Activated CD4-positive, alpha-beta T cell treated with anti-CD3 and anti-CD28 coated beads, Interleukin-2, amount 10 ng/mL, durations not matched to agents 7 days and 5 days (primary cell): ENCODE data around the gene CMTM2. TPM values are rescaled to one million over a fixed set of nuclear protein-coding genes. Genes with fewer than 3 reads are reported as not detected.
"Not testable (repeated sequence)": the region's sequence is repeated elsewhere in the genome, so short reads cannot be mapped to it uniquely, and the experiment has no call there.

Source experiments
- CTCF ChIA-PET: fragments of 350-600 bp; sonication (Branson Sonifier 250); formaldehyde crosslinking; loops from one replicate; lab custom pipeline; 2021; ENCODE audit warnings: antibody characterized with exemption; lab: Charles Lee
- POLR2A ChIA-PET: fragments of 350-600 bp; sonication (Branson Sonifier 250); formaldehyde crosslinking; loops from one replicate; lab custom pipeline; 2021; ENCODE audit warnings: antibody characterized with exemption; lab: Charles Lee
- DNase-seq: peaks from one replicate; pipeline ENCODE4 v3.0.0-alpha.2; 2020
- H3K27ac Mint-ChIP-seq: one replicate; pipeline ENCODE4 v1.8.0; 2021; ENCODE audit warnings: mild to moderate bottlenecking, moderate library complexity, mixed read lengths
- H3K27me3 Mint-ChIP-seq: one replicate; pipeline ENCODE4 v1.8.0; 2021; ENCODE audit warnings: mixed read lengths
- H3K36me3 Mint-ChIP-seq: one replicate; pipeline ENCODE4 v1.8.0; 2021; ENCODE audit warnings: low read depth, mixed read lengths
- H3K4me1 Mint-ChIP-seq: one replicate; pipeline ENCODE4 v1.8.0; 2021; ENCODE audit warnings: mixed read lengths
- H3K4me3 Mint-ChIP-seq: one replicate; pipeline ENCODE4 v1.8.0; 2021; ENCODE audit warnings: mild to moderate bottlenecking, moderate library complexity, mixed read lengths
- H3K9me3 Mint-ChIP-seq: one replicate; pipeline ENCODE4 v1.8.0; 2021; ENCODE audit warnings: mixed read lengths
- total RNA-seq, 2 experiments: library from RNA; stranded (reverse); gene quantifications; one replicate each; pipeline ENCODE4 v1.2.3, GENCODE V29; 2021

Gene CMTM2
- total RNA-seq, 2 experiments from 2014 or later: 0.73 to 0.97 TPM

GRCh38 chr16:66554495-66554894, 24.8 kb upstream of the CMTM2 start:
- ChIA-PET CTCF (interaction anchor here (0.9 to 1.5 kb wide), 5 partner anchors 9 to 148 kb away, joined by 3 to 4 read pairs (median 3); no protein-coding TSS in a partner anchor), POLR2A (no interaction called here)
- H3K9me3 Mint-ChIP-seq: no peaks in the 10 kb centered on the region
- no peak for DNase-seq
- H3K27ac Mint-ChIP-seq: no peak overlapping the region
- H3K4me1 Mint-ChIP-seq: peaks cover 75% of the 10 kb centered on the region
- H3K27me3 Mint-ChIP-seq: no peaks in the 10 kb centered on the region
- H3K4me3 Mint-ChIP-seq: peak overlapping the region; percentile 96
- peaks cover 54% of the 10 kb centered on the region for H3K36me3 Mint-ChIP-seq

GRCh38 chr16:66560107-66560506, 19.2 kb upstream of the CMTM2 start:
- no peak for DNase-seq
- Mint-ChIP-seq H3K4me1 (peaks cover 80% of the 10 kb centered on the region), H3K27me3 (no peaks in the 10 kb centered on the region), H3K4me3 (no peak overlapping the region), H3K36me3 (peaks cover 60% of the 10 kb centered on the region), H3K9me3 (no peaks in the 10 kb centered on the region), H3K27ac (peak overlapping the region; percentile 17)
- ChIA-PET POLR2A (no interaction called here), CTCF (interaction anchor here (0.6 to 2.0 kb wide), 4 partner anchors 10 to 49 kb away, joined by 3 to 5 read pairs (median 3); no protein-coding TSS in a partner anchor)

GRCh38 chr16:66561381-66562080, 17.7 kb upstream of the CMTM2 start:
- peak overlapping the region; percentile 47 for H3K27ac Mint-ChIP-seq
- H3K4me3 Mint-ChIP-seq: no peak overlapping the region
- no peaks in the 10 kb centered on the region for H3K9me3 Mint-ChIP-seq
- DNase-seq: no peak
- H3K4me1 Mint-ChIP-seq: peaks cover 68% of the 10 kb centered on the region
- ChIA-PET CTCF (interaction anchor here (0.7 to 1.2 kb wide), 5 partner anchors 11 to 39 kb away, joined by 3 to 4 read pairs (median 3); no protein-coding TSS in a partner anchor), POLR2A (interaction anchor here (0.6 kb wide), 1 partner anchor 9 kb away, joined by 5 read pairs; the partner anchor contains the start of gene CKLF)
- H3K36me3 Mint-ChIP-seq: peaks cover 61% of the 10 kb centered on the region
- H3K27me3 Mint-ChIP-seq: no peaks in the 10 kb centered on the region

- Mint-ChIP-seq H3K27me3 (no peaks in the 10 kb centered on the region), H3K9me3 (no peaks in the 10 kb centered on the region), H3K4me3 (no peak overlapping the region), H3K27ac (peak overlapping the region; percentile 56), H3K4me1 (peaks cover 66% of the 10 kb centered on the region), H3K36me3 (peaks cover 68% of the 10 kb centered on the region)
- CTCF ChIA-PET: interaction anchor here (1.0 to 1.7 kb wide), 6 partner anchors 9 to 40 kb away, joined by 3 to 4 read pairs (median 3); partner anchors contain the start of gene CKLF
- DNase-seq: no peak
- POLR2A ChIA-PET: interaction anchor here (0.6 kb wide), 1 partner anchor 10 kb away, joined by 5 read pairs; the partner anchor contains the start of gene CKLF
Observed at GRCh38 chr16:66562409-66562808, 16.9 kb upstream of the CMTM2 start.

GRCh38 chr16:66562986-66563385, 16.3 kb upstream of the CMTM2 start:
- no peaks in the 10 kb centered on the region for H3K27me3 Mint-ChIP-seq
- peaks cover 62% of the 10 kb centered on the region for H3K4me1 Mint-ChIP-seq
- no peaks in the 10 kb centered on the region for H3K9me3 Mint-ChIP-seq
- H3K36me3 Mint-ChIP-seq: peaks cover 70% of the 10 kb centered on the region
- CTCF ChIA-PET: interaction anchor here (1.1 to 2.1 kb wide), 5 partner anchors 9 to 22 kb away, joined by 3 to 11 read pairs (median 4); partner anchors contain the start of genes CKLF and CMTM2
- no peak for DNase-seq
- H3K4me3 Mint-ChIP-seq: no peak overlapping the region
- POLR2A ChIA-PET: interaction anchor here (1.1 kb wide), 1 partner anchor 11 kb away, joined by 4 read pairs; the partner anchor contains the start of gene CKLF
- peak overlapping the region; percentile 56 for H3K27ac Mint-ChIP-seq

GRCh38 chr16:66563574-66564334, 15.5 kb upstream of the CMTM2 start:
- no peak overlapping the region for H3K4me3 Mint-ChIP-seq
- H3K4me1 Mint-ChIP-seq: peaks cover 56% of the 10 kb centered on the region
- H3K36me3 Mint-ChIP-seq: peaks cover 66% of the 10 kb centered on the region
- ChIA-PET POLR2A (interaction anchor here (1.1 to 1.4 kb wide), 2 partner anchors 12 to 34 kb away, joined by 4 read pairs; partner anchors contain the start of gene CKLF), CTCF (interaction anchor here (0.6 to 2.1 kb wide), 6 partner anchors 10 to 69 kb away, joined by 3 to 11 read pairs (median 4); partner anchors contain the start of gene CMTM2)
- no peaks in the 10 kb centered on the region for H3K9me3 Mint-ChIP-seq
- DNase-seq: no peak
- H3K27me3 Mint-ChIP-seq: no peaks in the 10 kb centered on the region
- no peak overlapping the region for H3K27ac Mint-ChIP-seq

GRCh38 chr16:66566051-66566901, 13.0 kb upstream of the CMTM2 start, which contains the start of gene CMTM1:
Gene CMTM1, plus strand, starts transcription at chr16:66566439. Its CDS starts 75 bp downstream, at chr16:66566514.
- Mint-ChIP-seq H3K36me3 (peaks cover 46% of the 10 kb centered on the region), H3K4me1 (peaks cover 34% of the 10 kb centered on the region), H3K27ac (no peak within 1 kb of the TSS), H3K4me3 (no peak within 1 kb of the TSS), H3K9me3 (no peaks in the 10 kb centered on the region), H3K27me3 (no peaks in the 10 kb centered on the region)
- CTCF ChIA-PET: interaction anchor here (1.0 kb wide), 1 partner anchor 12 kb away, joined by 3 read pairs; no protein-coding TSS in a partner anchor
- no peak for DNase-seq
- POLR2A ChIA-PET: no interaction called here

GRCh38 chr16:66567270-66567669, 12.0 kb upstream of the CMTM2 start:
- H3K4me3 Mint-ChIP-seq, H3K27ac Mint-ChIP-seq, DNase-seq, POLR2A ChIA-PET, H3K27me3 Mint-ChIP-seq, H3K9me3 Mint-ChIP-seq: not testable (repeated sequence)
- CTCF ChIA-PET: interaction anchor here (1.0 kb wide), 1 partner anchor 13 kb away, joined by 3 read pairs; no protein-coding TSS in a partner anchor
- Mint-ChIP-seq H3K4me1 (peaks cover 24% of the 10 kb centered on the region), H3K36me3 (peaks cover 41% of the 10 kb centered on the region)

- Mint-ChIP-seq H3K9me3 (no peaks in the 10 kb centered on the region), H3K27me3 (no peaks in the 10 kb centered on the region), H3K4me1 (peaks cover 13% of the 10 kb centered on the region), H3K36me3 (peaks cover 41% of the 10 kb centered on the region), H3K27ac (no peak overlapping the region), H3K4me3 (no peak overlapping the region)
- ChIA-PET POLR2A (no interaction called here), CTCF (no interaction called here)
- DNase-seq: no peak
Observed at GRCh38 chr16:66568355-66568754, 10.9 kb upstream of the CMTM2 start.

GRCh38 chr16:66569131-66569530, 10.1 kb upstream of the CMTM2 start:
- ChIA-PET CTCF (interaction anchor here (2.4 kb wide), 1 partner anchor 17 kb away, joined by 9 read pairs; the partner anchor contains the start of gene CKLF), POLR2A (no interaction called here)
- Mint-ChIP-seq H3K27me3 (no peaks in the 10 kb centered on the region), H3K27ac (no peak overlapping the region), H3K9me3 (no peaks in the 10 kb centered on the region), H3K4me1 (peaks cover 7% of the 10 kb centered on the region), H3K4me3 (no peak overlapping the region), H3K36me3 (peaks cover 37% of the 10 kb centered on the region)
- DNase-seq: no peak

GRCh38 chr16:66569827-66570405, 9.3 kb upstream of the CMTM2 start:
- ChIA-PET POLR2A (no interaction called here), CTCF (interaction anchor here (0.8 to 2.4 kb wide), 6 partner anchors 9 to 81 kb away, joined by 3 to 9 read pairs (median 4); partner anchors contain the start of genes CKLF and CMTM2)
- H3K4me1 Mint-ChIP-seq: peaks cover 5% of the 10 kb centered on the region
- H3K27me3 Mint-ChIP-seq: no peaks in the 10 kb centered on the region
- peaks cover 34% of the 10 kb centered on the region for H3K36me3 Mint-ChIP-seq
- no peak for DNase-seq
- no peak overlapping the region for H3K4me3 Mint-ChIP-seq
- H3K27ac Mint-ChIP-seq: no peak overlapping the region
- H3K9me3 Mint-ChIP-seq: no peaks in the 10 kb centered on the region
